ENCODE results near the gene CCNE1. TPM values are rescaled to one million over a fixed set of nuclear protein-coding genes. Genes with fewer than 3 reads are reported as not detected.

Gene CCNE1
- total and polyA plus RNA-seq, 9 of the 15 experiments (the other 6 are each of a cell fraction or from before 2014, with no cell fraction given), result 6.2 to 41.0 (median 31.6) TPM

- TF ChIP-seq E4F1 (CRISPR knock-in tag; IDR thresholded peaks at IDR 0.05; ENCODE audit: borderline replicate concordance), result no peak
- TF ChIP-seq POLR2G (IDR thresholded peaks at IDR 0.05; ENCODE audit: low read depth, low read length), result no peak
- TF ChIP-seq USF1 (CRISPR knock-in tag; IDR thresholded peaks at IDR 0.05), result peak; percentile 94
- no peak for TF ChIP-seq ZNF696 (CRISPR knock-in tag; conservative IDR thresholded peaks at IDR 0.05)
- TF ChIP-seq USF2 (CRISPR knock-in tag; IDR thresholded peaks at IDR 0.05), result peak; percentile 90
- 0 out of 2 replicates have a peak, but pooled peaks have one; percentile 7 for TF ChIP-seq SPI1 (IDR thresholded peaks at IDR 0.05; ENCODE audit: borderline replicate concordance, low read depth, low read length)
- TF ChIP-seq ZNF785 (CRISPR knock-in tag; IDR thresholded peaks at IDR 0.05), result no peak
- TF ChIP-seq TAL1 (IDR thresholded peaks at IDR 0.05), result no peak
- TF ChIP-seq CTBP1 (IDR thresholded peaks at IDR 0.05; ENCODE audit: borderline replicate concordance), result peak; percentile 30; the same call in 1 of the 2 replicates
- no peak for TF ChIP-seq DEAF1 (CRISPR knock-in tag; IDR thresholded peaks at IDR 0.05)
- peak; percentile 65 for TF ChIP-seq NFYB (IDR thresholded peaks at IDR 0.05; ENCODE audit: extremely low read depth, insufficient read length)
- TF ChIP-seq NFIC (IDR thresholded peaks at IDR 0.05), result peak; percentile 22; the same call in 1 of the 2 replicates
- TF ChIP-seq E2F6 (IDR thresholded peaks at IDR 0.05; ENCODE audit: borderline replicate concordance in 1 of 2, extremely low read depth in 1 of 2, insufficient read depth in 1 of 2, insufficient read length in 1 of 2, low read depth in 1 of 2, low read length in 1 of 2, poor library complexity in 1 of 2, severe bottlenecking in 1 of 2), result no peak
- TF ChIP-seq E2F5 (CRISPR knock-in tag; IDR thresholded peaks at IDR 0.05), result no peak
- TF ChIP-seq ZBTB8A (IDR thresholded peaks at IDR 0.05; ENCODE audit: partially characterized antibody), result no peak
- TF ChIP-seq BRCA1 (IDR thresholded peaks at IDR 0.05), result no peak
- TF ChIP-seq BRCA1 (CRISPR knock-in tag; IDR thresholded peaks at IDR 0.05), result no peak
- TF ChIP-seq PHF21A (IDR thresholded peaks at IDR 0.05; ENCODE audit: borderline replicate concordance, low read depth), result peak; percentile 85; the same call in 1 of the 2 replicates
- no peak for TF ChIP-seq SRF (CRISPR knock-in tag; IDR thresholded peaks at IDR 0.05)
Observed at GRCh38 chr19:29841559-29842367, 30.0 kb downstream of the CCNE1 start (continued).
